K562 (cell line): Measurements from ENCODE around the gene PGPEP1. TPM values are rescaled to one million over a fixed set of nuclear protein-coding genes. Genes with fewer than 3 reads are reported as not detected.
A peak's percentile ranks its signal among the peaks of the same experiment; 100 is the strongest.

Experiments
- ARNT ChIP-seq, 2 experiments: fragments of 450-650 bp; IDR thresholded peaks; 2 replicates each; pipeline ENCODE4 v1.6.1; 2016; ENCODE audit warnings: mild to moderate bottlenecking in 1 of 2
- CBX1 ChIP-seq: sonication (generic); IDR thresholded peaks from 2 replicates; pipeline ENCODE4 v1.6.1; 2016; ENCODE audit warnings: antibody characterized with exemption, low read depth, mild to moderate bottlenecking
- CHD1 ChIP-seq: fragments of 200-600 bp; sonication (generic); IDR thresholded peaks from one replicate; pipeline ENCODE4 v1.6.1; 2012; ENCODE audit warnings: mild to moderate bottlenecking, moderate library complexity, low read length, inconsistent platforms
- CHD2 ChIP-seq: IDR thresholded peaks from 2 replicates; pipeline ENCODE4 v1.6.1; 2011; ENCODE audit warnings: low read depth, low read length
- CXXC5 ChIP-seq: fragments of 250-450 bp; sonication (Bioruptor Pico); IDR thresholded peaks from 2 replicates; pipeline ENCODE4 v1.8.0; 2022; ENCODE audit warnings: inconsistent platforms, mild to moderate bottlenecking, moderate library complexity
- FOS ChIP-seq: IDR thresholded peaks from 3 replicates; pipeline ENCODE4 v1.6.1; 2011; ENCODE audit not compliant: insufficient read length; ENCODE audit errors: extremely low read depth
- FOXK2 ChIP-seq, 2 experiments: fragments of 450-650 bp; IDR thresholded peaks in 1 of 2; conservative IDR thresholded peaks in 1 of 2; 2 replicates each; pipeline ENCODE4 v1.6.1; 2016; ENCODE audit warnings: low read depth in 2 of 2, mild to moderate bottlenecking in 1 of 2
- HDAC1 ChIP-seq, 2 experiments: fragments of 450-650 bp; IDR thresholded peaks; 2 replicates each; pipeline ENCODE4 v1.6.1; 2016 to 2017; ENCODE audit warnings: inconsistent platforms in 1 of 2, mild to moderate bottlenecking in 1 of 2, moderate library complexity in 1 of 2
- HDAC2 ChIP-seq: fragments of 450-650 bp; IDR thresholded peaks from 2 replicates; pipeline ENCODE4 v1.6.1; 2016; ENCODE audit warnings: mild to moderate bottlenecking
- HMG20A ChIP-seq: fragments of 450-650 bp; formaldehyde crosslinking; conservative IDR thresholded peaks from 2 replicates; pipeline ENCODE4 v1.4.0; 2020; ENCODE audit warnings: mild to moderate bottlenecking, mixed read lengths
- MYBL2 ChIP-seq, 2 experiments: fragments of 450-650 bp in 1 of 2; sonication (generic) in 1 of 2; formaldehyde crosslinking in 1 of 2; IDR thresholded peaks; 2 replicates each; pipeline versions ENCODE4 v1.6.1 to v1.8.1; 2017 to 2022; ENCODE audit warnings: borderline replicate concordance in 1 of 2, inconsistent platforms in 1 of 2, low read depth in 1 of 2, mild to moderate bottlenecking in 1 of 2, missing genetic modification reagents in 1 of 2, moderate library complexity in 1 of 2
- NCOA2 ChIP-seq, 2 experiments: fragments of 450-650 bp; IDR thresholded peaks; 2 replicates each; pipeline ENCODE4 v1.6.1; 2018; ENCODE audit warnings: mild to moderate bottlenecking in 2 of 2, moderate library complexity in 1 of 2; ENCODE audit not compliant: partially characterized antibody in 2 of 2
- NFRKB ChIP-seq: fragments of 450-650 bp; IDR thresholded peaks from 2 replicates; pipeline ENCODE4 v1.6.1; 2016; ENCODE audit warnings: low read depth
- POLR2B ChIP-seq: fragments of 450-650 bp; IDR thresholded peaks from 2 replicates; pipeline ENCODE4 v1.6.1; 2018; ENCODE audit warnings: low read depth; ENCODE audit not compliant: partially characterized antibody
- POLR2G ChIP-seq: fragments of 200-400 bp; formaldehyde crosslinking; IDR thresholded peaks from 2 replicates; pipeline ENCODE4 v1.6.1; 2017; ENCODE audit warnings: low read depth, mild to moderate bottlenecking, antibody characterized with exemption, low read length, moderate library complexity
- RBBP5 ChIP-seq: fragments of 200-600 bp; sonication (generic); IDR thresholded peaks from 2 replicates; pipeline ENCODE4 v1.6.1; 2012; ENCODE audit warnings: borderline replicate concordance, mild to moderate bottlenecking, low read length, control low read depth, inconsistent platforms; ENCODE audit not compliant: insufficient read depth, poor library complexity, severe bottlenecking
- RCOR1 ChIP-seq, 2 experiments: IDR thresholded peaks; 2 replicates each; pipeline ENCODE4 v1.6.1; 2012; ENCODE audit warnings: low read depth in 2 of 2, low read length in 2 of 2, borderline replicate concordance in 1 of 2, improper control_type of control experiment in 1 of 2
- RFX5 ChIP-seq: IDR thresholded peaks from 2 replicates; pipeline ENCODE4 v1.6.1; 2011; ENCODE audit warnings: low read depth, mild to moderate bottlenecking, improper control_type of control experiment, low read length
- SMAD1 ChIP-seq: fragments of 150-350 bp; IDR thresholded peaks from 2 replicates; pipeline ENCODE4 v1.6.1; 2014; ENCODE audit warnings: low read length, low read depth; ENCODE audit not compliant: partially characterized antibody
- SOX6 ChIP-seq: fragments of 450-650 bp; IDR thresholded peaks from 2 replicates; pipeline ENCODE4 v1.6.1; 2014; ENCODE audit warnings: mild to moderate bottlenecking
- VEZF1 ChIP-seq: fragments of 200-800 bp; sonication (Bioruptor generic); IDR thresholded peaks from 2 replicates; pipeline ENCODE4 v1.6.1; 2017; ENCODE audit warnings: missing genetic modification characterization, missing compliant biosample characterization
- ZFP36 ChIP-seq: fragments of 150-350 bp; IDR thresholded peaks from 2 replicates; pipeline ENCODE4 v1.6.1; 2018; ENCODE audit warnings: low read length, low read depth; ENCODE audit not compliant: partially characterized antibody
- ZKSCAN3 ChIP-seq: fragments of 250-450 bp; sonication (Bioruptor Pico); IDR thresholded peaks from 2 replicates; pipeline ENCODE4 v1.4.0; 2020
- ZNF133 ChIP-seq: fragments of 250-450 bp; sonication (Bioruptor Pico); IDR thresholded peaks from 2 replicates; pipeline ENCODE4 v1.4.0; 2020; ENCODE audit warnings: mild to moderate bottlenecking
- polyA plus RNA-seq, 8 experiments: library from polyadenylated mRNA; depleted of rRNA in 4 of 8; stranded (reverse) in 5 of 8; unstranded in 3 of 8; fragments of >200 nt; fragmentation: Nextera tagmentation in 2 of 8; fragmentation: Illumina TruSeq in 1 of 8; extraction: Ambion mirVana in 2 of 8; extraction: Trizol in 1 of 8; gene quantifications; 2 replicates each; pipeline versions ENCODE4 v1.2.1 to v1.2.3, GENCODE V29; 2011 to 2014; ENCODE audit warnings: inconsistent platforms in 1 of 8, missing spikeins in 1 of 8
- total RNA-seq, 7 experiments: library from RNA; depleted of rRNA in 6 of 7; stranded (reverse); fragments of >200 nt in 6 of 7; fragmentation: Illumina TruSeq in 2 of 7; extraction: Trizol in 2 of 7; gene quantifications; 2 replicates each; pipeline versions ENCODE4 v1.2.1 to v1.2.3, GENCODE V29; 2011 to 2021; ENCODE audit warnings: low replicate concordance in 1 of 7
- TF ChIP-seq, protein P1 (sequence below): fragments of 150-350 bp; IDR thresholded peaks from 2 replicates; pipeline ENCODE4 v1.6.1; 2014; ENCODE audit warnings: low read depth, mild to moderate bottlenecking, low read length, borderline replicate concordance

PGPEP1 gene
- total and polyA plus RNA-seq, 9 of the 15 experiments (the other 6 are each of a cell fraction or from before 2014, with no cell fraction given): 10.0 to 69.6 (median 33.5) TPM

DNA sequence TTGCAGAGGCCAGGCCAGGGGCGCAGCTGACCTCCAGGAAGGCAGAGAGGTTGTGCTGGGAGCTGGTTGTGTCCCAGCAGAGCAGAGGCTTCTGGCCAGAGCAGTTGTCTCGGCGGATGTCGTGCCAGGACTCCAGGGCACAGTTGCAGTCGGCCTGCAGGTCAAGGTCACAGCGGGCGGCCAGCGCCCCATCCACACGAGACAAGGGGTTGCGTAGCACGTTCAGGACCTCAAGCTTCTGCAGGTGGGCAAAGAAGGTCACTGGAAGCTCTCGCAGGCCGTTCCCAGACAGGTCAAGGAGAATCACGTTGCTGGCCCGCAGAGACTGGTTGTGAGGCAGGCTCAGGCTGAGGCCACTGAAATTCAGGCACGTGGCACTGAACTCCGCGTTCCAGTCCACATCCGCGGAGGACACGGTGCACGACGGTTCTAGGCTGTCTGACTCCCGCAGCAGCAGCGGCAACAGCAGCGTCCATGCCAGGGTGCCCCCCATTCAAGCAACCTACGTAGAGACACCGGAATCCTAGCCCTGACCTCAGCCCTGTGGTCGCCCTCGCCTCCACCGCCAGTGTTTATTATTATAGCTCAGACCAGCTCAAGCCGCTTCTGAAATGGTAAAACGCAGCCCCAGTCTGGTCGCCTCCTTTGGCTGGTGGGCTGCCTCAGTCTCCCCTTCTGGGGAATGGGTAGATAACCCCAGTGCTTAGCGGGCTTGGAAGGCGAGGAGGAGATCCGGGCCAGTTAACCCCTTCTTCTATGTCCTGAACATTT, 56.3 kb downstream of the PGPEP1 start (continued):
- no peak for TF ChIP-seq SMAD1
- no peak for TF ChIP-seq POLR2B
- TF ChIP-seq NFRKB: no peak
- TF ChIP-seq RBBP5: no peak
- no peak for TF ChIP-seq HMG20A (CRISPR knock-in tag)
- no peak for TF ChIP-seq CXXC5
- TF ChIP-seq SOX6: no peak
- TF ChIP-seq MYBL2 (IDR thresholded peaks at IDR 0.05; ENCODE audit: low read depth): no peak
- TF ChIP-seq MYBL2 (CRISPR knock-in tag; IDR thresholded peaks at IDR 0.05; ENCODE audit: borderline replicate concordance): no peak
- TF ChIP-seq HDAC1 (IDR thresholded peaks at IDR 0.05): 0 out of 4 replicates have a peak, but pooled peaks of 1 of the 2 experiments have one; percentile 50
- TF ChIP-seq RFX5: no peak
- TF ChIP-seq ZKSCAN3 (CRISPR knock-in tag): no peak
- TF ChIP-seq, protein P1, sequence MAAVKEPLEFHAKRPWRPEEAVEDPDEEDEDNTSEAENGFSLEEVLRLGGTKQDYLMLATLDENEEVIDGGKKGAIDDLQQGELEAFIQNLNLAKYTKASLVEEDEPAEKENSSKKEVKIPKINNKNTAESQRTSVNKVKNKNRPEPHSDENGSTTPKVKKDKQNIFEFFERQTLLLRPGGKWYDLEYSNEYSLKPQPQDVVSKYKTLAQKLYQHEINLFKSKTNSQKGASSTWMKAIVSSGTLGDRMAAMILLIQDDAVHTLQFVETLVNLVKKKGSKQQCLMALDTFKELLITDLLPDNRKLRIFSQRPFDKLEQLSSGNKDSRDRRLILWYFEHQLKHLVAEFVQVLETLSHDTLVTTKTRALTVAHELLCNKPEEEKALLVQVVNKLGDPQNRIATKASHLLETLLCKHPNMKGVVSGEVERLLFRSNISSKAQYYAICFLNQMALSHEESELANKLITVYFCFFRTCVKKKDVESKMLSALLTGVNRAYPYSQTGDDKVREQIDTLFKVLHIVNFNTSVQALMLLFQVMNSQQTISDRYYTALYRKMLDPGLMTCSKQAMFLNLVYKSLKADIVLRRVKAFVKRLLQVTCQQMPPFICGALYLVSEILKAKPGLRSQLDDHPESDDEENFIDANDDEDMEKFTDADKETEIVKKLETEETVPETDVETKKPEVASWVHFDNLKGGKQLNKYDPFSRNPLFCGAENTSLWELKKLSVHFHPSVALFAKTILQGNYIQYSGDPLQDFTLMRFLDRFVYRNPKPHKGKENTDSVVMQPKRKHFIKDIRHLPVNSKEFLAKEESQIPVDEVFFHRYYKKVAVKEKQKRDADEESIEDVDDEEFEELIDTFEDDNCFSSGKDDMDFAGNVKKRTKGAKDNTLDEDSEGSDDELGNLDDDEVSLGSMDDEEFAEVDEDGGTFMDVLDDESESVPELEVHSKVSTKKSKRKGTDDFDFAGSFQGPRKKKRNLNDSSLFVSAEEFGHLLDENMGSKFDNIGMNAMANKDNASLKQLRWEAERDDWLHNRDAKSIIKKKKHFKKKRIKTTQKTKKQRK: no peak
- peak; percentile 72 for TF ChIP-seq HDAC2
- no peak for TF ChIP-seq POLR2G
- no peak for TF ChIP-seq FOS
- no peak for TF ChIP-seq ZNF133 (CRISPR knock-in tag)
- TF ChIP-seq ARNT (IDR thresholded peaks at IDR 0.05): 0 out of 4 replicates have a peak, but pooled peaks of 1 of the 2 experiments have one; percentile 45
- TF ChIP-seq NCOA2 (IDR thresholded peaks at IDR 0.05; ENCODE audit: partially characterized antibody in 2 of 2): no peak
- TF ChIP-seq CHD2: no peak
- TF ChIP-seq FOXK2 (conservative IDR thresholded peaks at IDR 0.05 in 1 of 2, IDR thresholded peaks at IDR 0.05 in 1 of 2; ENCODE audit: low read depth in 2 of 2): no peak
- TF ChIP-seq ZFP36: no peak
- TF ChIP-seq CBX1: 0 out of 2 replicates have a peak, but pooled peaks have one; percentile 63
- no peak for TF ChIP-seq VEZF1 (CRISPR knock-in tag)
- no peak for TF ChIP-seq CHD1
- TF ChIP-seq RCOR1 (IDR thresholded peaks at IDR 0.05; ENCODE audit: borderline replicate concordance in 1 of 2, low read depth in 2 of 2, low read length in 2 of 2): peak in 1 of 2 experiments; percentile 76; a peak in 2 of 4 replicates
